Trophoblast cell (in vitro differentiated cells and primary cell): ENCODE data around the gene UBXN2A.

Source experiments
- DNase-seq, 2 donors: peaks; one replicate each; pipeline ENCODE4 v3.0.0-alpha.2; 2016
- H2AFZ ChIP-seq: 2 replicates; pipeline ENCODE4 v1.6.1; 2013; ENCODE audit warnings: low read length, moderate library complexity, mild to moderate bottlenecking; ENCODE audit not compliant: insufficient read depth, poor library complexity
- H2AK5ac ChIP-seq: 2 replicates; pipeline ENCODE4 v1.6.1; 2013; ENCODE audit warnings: mild to moderate bottlenecking, low read length
- H2BK120ac ChIP-seq: 2 replicates; pipeline ENCODE4 v1.6.1; 2013; ENCODE audit warnings: low read length, mild to moderate bottlenecking, moderate library complexity; ENCODE audit not compliant: insufficient read depth, poor library complexity
- H2BK12ac ChIP-seq: 2 replicates; pipeline ENCODE4 v1.6.1; 2013; ENCODE audit warnings: mild to moderate bottlenecking, low read length, moderate library complexity
- H2BK5ac ChIP-seq: 2 replicates; pipeline ENCODE4 v1.6.1; 2013; ENCODE audit warnings: low read length, low read depth, moderate library complexity, mild to moderate bottlenecking; ENCODE audit not compliant: poor library complexity
- H3K14ac ChIP-seq: 2 replicates; pipeline ENCODE4 v1.6.1; 2013; ENCODE audit warnings: mild to moderate bottlenecking, low read length
- H3K18ac ChIP-seq: 2 replicates; pipeline ENCODE4 v1.6.1; 2013; ENCODE audit warnings: mild to moderate bottlenecking, low read length
- H3K23ac ChIP-seq: 2 replicates; pipeline ENCODE4 v1.6.1; 2013; ENCODE audit warnings: low read length
- H3K27ac ChIP-seq: 2 replicates; pipeline ENCODE4 v1.5.1; 2013; ENCODE audit warnings: low read depth, mild to moderate bottlenecking, inconsistent platforms, low read length, moderate library complexity
- H3K27me3 ChIP-seq: 2 replicates; pipeline ENCODE4 v1.6.1; 2013; ENCODE audit warnings: inconsistent platforms, mild to moderate bottlenecking, low read length, moderate library complexity; ENCODE audit not compliant: insufficient read depth
- H3K36me3 ChIP-seq, 2 experiments: 1 replicate in 1 of 2; 2 replicates in 1 of 2; pipeline ENCODE4 v1.6.1; 2013; ENCODE audit warnings: low read length in 2 of 2, mild to moderate bottlenecking in 2 of 2, moderate library complexity in 1 of 2; ENCODE audit not compliant: insufficient read depth in 2 of 2, control insufficient read depth in 1 of 2
- H3K4ac ChIP-seq: 2 replicates; pipeline ENCODE4 v1.6.1; 2013; ENCODE audit warnings: low read depth, mild to moderate bottlenecking, low read length, moderate library complexity
- H3K4me1 ChIP-seq, 2 experiments: 1 replicate in 1 of 2; 2 replicates in 1 of 2; pipeline ENCODE4 v1.6.1; 2013; ENCODE audit warnings: low read length in 2 of 2, mild to moderate bottlenecking in 2 of 2, moderate library complexity in 1 of 2; ENCODE audit not compliant: insufficient read depth in 2 of 2, control insufficient read depth in 1 of 2
- H3K4me2 ChIP-seq: 2 replicates; pipeline ENCODE4 v1.6.1; 2013; ENCODE audit warnings: inconsistent platforms, mild to moderate bottlenecking, low read length, moderate library complexity
- H3K4me3 ChIP-seq: 2 replicates; pipeline ENCODE4 v1.5.1; 2013; ENCODE audit warnings: mild to moderate bottlenecking, low read depth, low read length, inconsistent platforms
- H3K79me1 ChIP-seq: one replicate; pipeline ENCODE4 v1.6.1; 2013; ENCODE audit warnings: low read length
- H3K79me2 ChIP-seq: 2 replicates; pipeline ENCODE4 v1.6.1; 2013; ENCODE audit warnings: low read length, mild to moderate bottlenecking; ENCODE audit not compliant: control insufficient read depth, insufficient read depth, poor library complexity
- H3K9ac ChIP-seq: 2 replicates; pipeline ENCODE4 v1.6.1; 2013; ENCODE audit warnings: mild to moderate bottlenecking, low read length
- H3K9me3 ChIP-seq: 2 replicates; pipeline ENCODE4 v1.6.1; 2013; ENCODE audit warnings: low read depth, mild to moderate bottlenecking, control low read depth, inconsistent platforms, low read length; ENCODE audit not compliant: insufficient read depth
- H4K12ac ChIP-seq: 2 replicates; pipeline ENCODE4 v1.6.1; 2013; ENCODE audit warnings: low read depth, mild to moderate bottlenecking, low read length, moderate library complexity
- H4K8ac ChIP-seq: 2 replicates; pipeline ENCODE4 v1.6.1; 2013; ENCODE audit warnings: low read depth, mild to moderate bottlenecking, low read length, moderate library complexity
- H4K91ac ChIP-seq: one replicate; pipeline ENCODE4 v1.6.1; 2013; ENCODE audit warnings: low read depth, mild to moderate bottlenecking, low read length, moderate library complexity
- WGBS: extraction: QIAGEN DNeasy Blood & Tissue Kit; methylation state at CpG from one replicate; pipeline ENCODE4 v1.1.7; 2013; ENCODE audit warnings: missing lambda C conversion rate; ENCODE audit not compliant: insufficient read length, insufficient coverage; ENCODE audit errors: extremely low coverage; 5-methylcytosine and 5-hydroxymethylcytosine counted together

The UBXN2A gene

DNA sequence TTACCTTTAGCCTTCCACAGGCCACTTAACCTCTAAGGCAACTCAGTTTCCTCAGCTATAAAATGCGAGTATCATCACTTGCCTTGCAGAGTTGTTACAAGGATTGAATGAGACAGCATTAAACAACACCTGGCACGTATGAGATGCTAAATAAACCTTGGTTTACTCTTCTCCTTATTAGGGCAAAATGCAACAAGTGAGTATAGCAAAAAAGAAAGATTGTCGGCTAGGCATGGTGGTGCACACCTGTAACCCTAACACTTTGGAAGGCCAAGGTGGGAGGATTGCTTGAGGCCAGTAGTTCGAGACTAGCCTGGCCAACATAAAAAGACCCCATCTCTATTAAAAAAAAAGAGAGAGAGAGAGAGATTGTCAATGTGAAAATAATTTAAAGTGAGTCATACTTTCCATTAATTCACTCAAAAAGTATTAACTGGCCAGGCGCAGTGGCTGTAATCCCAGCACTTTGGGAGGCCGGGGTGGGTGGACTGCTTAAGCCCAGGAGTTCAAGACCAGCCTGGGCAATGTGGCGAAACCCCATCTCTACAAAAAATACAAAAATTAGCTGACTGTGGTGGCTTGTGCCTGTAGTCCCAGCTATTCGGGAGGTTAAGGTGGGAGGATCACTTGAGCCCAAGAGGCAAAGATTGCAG, 21.3 kb upstream of the UBXN2A start:
- Histone ChIP-seq H4K8ac (no peak overlapping the region), H3K27me3 (no peaks in the 10 kb centered on the region), H3K27ac (no peak overlapping the region), H4K91ac (no peak overlapping the region), H3K4me3 (no peak overlapping the region), H3K79me2 (no peaks in the 10 kb centered on the region), H2AFZ (no peak overlapping the region), H2AK5ac (no peak overlapping the region), H3K4ac (peak overlapping the region; percentile 64), H3K14ac (no peak overlapping the region), H3K36me3 (no peaks in the 10 kb centered on the region), H3K18ac (no peak overlapping the region), H3K4me1 (peaks cover 0 to 6% of the 10 kb centered on the region in 2 experiments), H3K79me1 (no peaks in the 10 kb centered on the region), H3K9ac (no peak overlapping the region), H2BK120ac (no peak overlapping the region), H2BK5ac (no peak overlapping the region), H3K23ac (no peak overlapping the region), H3K9me3 (no peaks in the 10 kb centered on the region), H2BK12ac (no peak overlapping the region), H3K4me2 (no peak overlapping the region), H4K12ac (no peak overlapping the region)
- DNase-seq: no peak
- WGBS: no CpG with 5 or more reads among the region's 8 CpGs

DNA sequence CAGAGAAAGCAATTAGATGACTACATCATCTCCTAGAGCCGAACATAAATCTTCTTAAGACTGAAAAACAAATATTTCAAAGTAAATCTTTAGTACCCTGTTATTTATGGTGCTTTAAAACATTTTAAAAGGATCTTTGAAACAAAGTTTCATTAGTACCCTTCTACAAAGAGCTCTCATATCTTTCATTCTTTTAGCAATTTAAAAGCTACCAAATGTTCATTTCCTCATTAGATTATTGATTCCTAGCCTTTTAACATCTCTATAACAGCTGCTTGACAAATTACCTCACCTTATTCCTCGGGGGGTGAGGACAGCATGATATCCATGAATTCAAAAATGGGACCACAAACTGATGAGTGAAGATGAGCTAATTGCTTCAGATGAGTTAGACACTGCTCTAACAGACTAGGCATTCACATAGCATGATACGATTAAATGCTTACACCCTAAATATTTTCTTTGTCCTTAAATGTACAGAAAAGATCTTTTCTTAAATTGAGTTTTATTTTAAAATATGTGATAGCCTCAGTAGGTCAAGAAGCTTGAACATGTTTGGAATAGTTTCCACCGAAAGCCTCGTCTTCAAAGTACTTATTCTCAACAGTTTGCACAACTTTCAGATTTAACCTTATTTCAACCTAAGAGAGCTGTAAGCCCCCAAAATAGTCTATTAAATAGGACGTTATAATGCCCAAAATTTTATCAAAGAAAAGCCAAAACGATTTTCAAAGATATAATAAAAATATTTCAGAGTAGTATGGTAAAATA, 15.5 kb upstream of the UBXN2A start:
- H3K9ac ChIP-seq: no peak overlapping the region
- H2BK5ac ChIP-seq: no peak overlapping the region
- H3K14ac ChIP-seq: no peak overlapping the region
- no peak overlapping the region for H3K23ac ChIP-seq
- H3K4me2 ChIP-seq: no peak overlapping the region
- H4K12ac ChIP-seq: no peak overlapping the region
- H3K27me3 ChIP-seq: no peaks in the 10 kb centered on the region
- H2BK120ac ChIP-seq: no peak overlapping the region
- H4K8ac ChIP-seq: no peak overlapping the region
- H3K4me1 ChIP-seq: peaks cover 0 to 1% of the 10 kb centered on the region in 2 experiments
- H2BK12ac ChIP-seq: no peak overlapping the region
- no peak for DNase-seq
- WGBS: no CpG with 5 or more reads among the region's 7 CpGs
- H3K27ac ChIP-seq: no peak overlapping the region
- H3K36me3 ChIP-seq: no peaks in the 10 kb centered on the region
- peaks cover 12% of the 10 kb centered on the region for H3K79me1 ChIP-seq
- H3K79me2 ChIP-seq: peaks cover 12% of the 10 kb centered on the region
- H4K91ac ChIP-seq: no peak overlapping the region
- no peak overlapping the region for H2AFZ ChIP-seq
- H3K9me3 ChIP-seq: no peaks in the 10 kb centered on the region
- H3K4me3 ChIP-seq: no peak overlapping the region
- H3K4ac ChIP-seq: no peak overlapping the region
- no peak overlapping the region for H2AK5ac ChIP-seq
- no peak overlapping the region for H3K18ac ChIP-seq

DNA sequence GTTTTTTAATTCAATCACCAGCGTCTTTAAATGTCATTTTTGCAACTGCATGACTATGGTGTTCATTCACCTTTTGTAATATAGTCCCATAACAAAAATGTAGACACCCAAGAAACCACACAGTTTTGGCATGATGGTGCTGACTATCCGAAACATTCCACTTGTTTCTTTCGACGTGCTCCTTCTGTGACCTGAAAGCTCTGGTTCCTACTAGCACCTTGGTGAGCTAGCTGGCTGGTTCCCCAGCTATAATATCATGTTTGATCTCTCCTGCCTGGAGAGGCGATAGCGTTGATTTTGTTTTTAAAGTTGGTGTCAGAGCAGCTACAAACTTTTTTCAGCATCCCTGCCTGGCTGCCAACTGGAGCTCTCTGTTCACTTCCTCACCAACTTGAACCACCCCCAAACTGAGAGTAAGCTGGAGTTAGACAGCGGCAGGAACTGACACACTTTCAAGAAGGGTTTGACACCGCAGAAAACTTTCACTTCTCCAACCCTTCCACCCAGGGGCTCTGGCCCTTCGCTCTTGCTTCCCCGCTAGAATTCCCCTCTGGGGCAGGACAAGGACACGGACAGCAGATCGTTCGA, 14.5 kb upstream of the UBXN2A start:
- no CpG with 5 or more reads among the region's 13 CpGs for WGBS
- peak overlapping the region; percentile 94 for H3K4me2 ChIP-seq
- peaks cover 0 to 1% of the 10 kb centered on the region in 2 experiments for H3K4me1 ChIP-seq
- H3K79me2 ChIP-seq: peaks cover 12% of the 10 kb centered on the region
- H4K8ac ChIP-seq: peak overlapping the region; percentile 99
- peak overlapping the region; percentile 99 for H3K4me3 ChIP-seq
- H3K18ac ChIP-seq: peak overlapping the region; percentile 100
- H3K27ac ChIP-seq: peak overlapping the region; percentile 97
- H4K12ac ChIP-seq: peak overlapping the region; percentile 100
- H3K79me1 ChIP-seq: peaks cover 12% of the 10 kb centered on the region
- peak overlapping the region; percentile 98 for H2BK5ac ChIP-seq
- peak overlapping the region; percentile 92 for H2BK120ac ChIP-seq
- H3K14ac ChIP-seq: peak overlapping the region; percentile 100
- peak overlapping the region; percentile 100 for H3K9ac ChIP-seq
- peak overlapping the region; percentile 96 for H4K91ac ChIP-seq
- H2BK12ac ChIP-seq: no peak overlapping the region
- H2AK5ac ChIP-seq: no peak overlapping the region
- no peak overlapping the region for H3K23ac ChIP-seq
- no peaks in the 10 kb centered on the region for H3K9me3 ChIP-seq
- H3K27me3 ChIP-seq: no peaks in the 10 kb centered on the region
- no peaks in the 10 kb centered on the region for H3K36me3 ChIP-seq
- peak overlapping the region; percentile 99 for H2AFZ ChIP-seq
- peak; percentile 37 to 64 for DNase-seq
- peak overlapping the region; percentile 96 for H3K4ac ChIP-seq

DNA sequence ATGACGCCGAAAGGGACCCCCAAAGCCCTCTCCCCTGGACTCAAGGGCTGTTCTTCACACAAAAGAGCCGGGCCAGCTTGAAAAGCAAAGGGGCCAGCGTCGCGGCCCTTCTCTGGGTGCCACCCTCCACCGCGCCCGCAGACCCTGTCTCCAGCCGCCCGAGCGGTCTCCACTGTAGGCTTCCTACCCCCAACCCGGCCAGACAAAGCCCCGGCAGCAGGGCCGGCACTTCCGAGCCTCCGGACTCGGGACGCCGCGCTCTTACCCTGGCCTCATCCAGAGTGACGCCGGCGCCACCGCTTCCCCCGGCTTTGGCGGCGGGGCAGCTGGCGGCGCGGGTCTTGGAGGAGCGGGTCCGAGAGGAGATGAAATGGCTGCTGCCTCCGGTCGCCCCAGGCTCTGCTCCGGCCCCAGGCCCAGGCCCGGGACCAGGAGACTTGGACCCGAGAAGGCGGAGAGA, 13.9 kb upstream of the UBXN2A start:
- Histone ChIP-seq H2AK5ac (no peak overlapping the region), H3K4me2 (peak overlapping the region; percentile 94), H3K4ac (peak overlapping the region; percentile 96), H4K91ac (peak overlapping the region; percentile 96), H3K27ac (peak overlapping the region; percentile 97), H3K18ac (peak overlapping the region; percentile 100), H2AFZ (peak overlapping the region; percentile 99), H2BK120ac (peak overlapping the region; percentile 92), H3K9ac (peak overlapping the region; percentile 100), H3K14ac (peak overlapping the region; percentile 100), H3K27me3 (no peaks in the 10 kb centered on the region), H3K4me1 (peaks cover 0 to 1% of the 10 kb centered on the region in 2 experiments), H4K8ac (peak overlapping the region; percentile 99), H2BK5ac (peak overlapping the region; percentile 98), H2BK12ac (peak overlapping the region; percentile 85), H3K23ac (no peak overlapping the region), H3K36me3 (peaks cover 0 to 3% of the 10 kb centered on the region in 2 experiments), H4K12ac (peak overlapping the region; percentile 100), H3K79me1 (peaks cover 12% of the 10 kb centered on the region), H3K79me2 (peaks cover 12% of the 10 kb centered on the region), H3K4me3 (peak overlapping the region; percentile 99), H3K9me3 (no peaks in the 10 kb centered on the region)
- DNase-seq: peak; percentile 28 to 53
- WGBS: no CpG with 5 or more reads among the region's 39 CpGs
